Naive thymus-derived CD8-positive, alpha-beta T cell (primary cell): ENCODE data around the gene PRKCB. TPM values are rescaled to one million over a fixed set of nuclear protein-coding genes. Genes with fewer than 3 reads are reported as not detected.

Experiments used
- ATAC-seq, 2 donors: fragments of 150-1000 bp; cut with Tn5 transposase in 1 of 2; sonication (Bioruptor Pico), chemical (Tn5 transposase) in 1 of 2; 1 replicate in 1 of 2; 2 replicates in 1 of 2; pipeline ENCODE4 v1.10.0; 2021; ENCODE audit warnings: mild to moderate bottlenecking in 2 of 2, moderate library complexity in 2 of 2
- POLR2A ChIA-PET: fragments of 350-600 bp; sonication (Branson Sonifier 250); formaldehyde crosslinking; loops from one replicate; lab custom pipeline; 2021; ENCODE audit warnings: antibody characterized with exemption; lab: Charles Lee
- DNase-seq, 10 donors: peaks; one replicate each; pipeline versions ENCODE4 v3.0.0 to v3.0.0-alpha.2; 2020 to 2022
- H3K27ac Mint-ChIP-seq, 10 donors: one replicate each; pipeline ENCODE4 v1.8.0; 2020 to 2022; ENCODE audit warnings: mild to moderate bottlenecking in 10 of 10, mixed read lengths in 10 of 10, moderate library complexity in 4 of 10, inconsistent platforms in 1 of 10
- H3K27me3 Mint-ChIP-seq, 5 donors: one replicate each; pipeline ENCODE4 v1.8.0; 2021 to 2022; ENCODE audit warnings: mixed read lengths in 5 of 5
- H3K36me3 Mint-ChIP-seq, 3 donors: one replicate each; pipeline ENCODE4 v1.8.0; 2020 to 2022; ENCODE audit warnings: mixed read lengths in 3 of 3, mild to moderate bottlenecking in 2 of 3, inconsistent platforms in 1 of 3
- H3K4me1 Mint-ChIP-seq, 4 donors: one replicate each; pipeline ENCODE4 v1.8.0; 2021 to 2022; ENCODE audit warnings: mixed read lengths in 4 of 4
- H3K4me3 Mint-ChIP-seq, 10 donors: one replicate each; pipeline ENCODE4 v1.8.0; 2020 to 2022; ENCODE audit warnings: mild to moderate bottlenecking in 10 of 10, mixed read lengths in 10 of 10, moderate library complexity in 6 of 10, inconsistent platforms in 1 of 10
- H3K9me3 Mint-ChIP-seq, 9 donors: one replicate each; pipeline ENCODE4 v1.8.0; 2020 to 2022; ENCODE audit warnings: mixed read lengths in 9 of 9, mild to moderate bottlenecking in 3 of 9, inconsistent platforms in 1 of 9, moderate library complexity in 1 of 9
- polyA plus RNA-seq, 3 donors: library from polyadenylated mRNA; unstranded; fragments of 300-500 nt; fragmentation: Illumina TruSeq; gene quantifications; one replicate each; pipeline ENCODE4 v1.2.3, GENCODE V29; 2021
- total RNA-seq, 8 experiments: library from RNA in 2 of 8; stranded (reverse) in 2 of 8; gene quantifications; one replicate each; pipeline ENCODE4 v1.2.3 and lab custom pipeline; 2021 to 2026

Gene PRKCB
- total and polyA plus RNA-seq, 5 experiments from 2014 or later = 57.2 to 142 (median 123) TPM

DNA sequence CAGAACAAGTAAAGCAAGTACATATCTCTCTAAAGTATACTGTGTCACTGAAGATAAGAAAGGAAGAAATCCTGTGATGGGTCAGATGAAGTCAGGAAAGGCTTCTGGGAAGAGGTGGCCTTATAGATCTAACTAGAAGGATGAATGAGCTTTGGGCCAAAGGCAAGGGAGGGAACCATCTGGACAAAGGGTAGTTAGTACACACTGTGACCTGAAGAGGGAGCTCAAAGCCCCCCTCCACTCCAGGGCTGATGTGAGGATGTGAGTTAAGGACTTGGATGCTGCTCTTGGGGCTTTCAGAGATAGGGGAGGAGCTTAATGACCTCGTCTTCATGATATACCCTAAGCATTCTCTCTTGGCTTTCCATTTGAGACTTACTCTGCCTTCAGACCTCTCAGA lies 235.1 kb downstream of the PRKCB start:
- peak overlapping the region in 1 of 10 donors; percentile 24 for H3K4me3 Mint-ChIP-seq
- POLR2A ChIA-PET = interaction anchor here (0.6 kb wide), 1 partner anchor 9 kb away, joined by 5 read pairs; no protein-coding TSS in a partner anchor

DNA sequence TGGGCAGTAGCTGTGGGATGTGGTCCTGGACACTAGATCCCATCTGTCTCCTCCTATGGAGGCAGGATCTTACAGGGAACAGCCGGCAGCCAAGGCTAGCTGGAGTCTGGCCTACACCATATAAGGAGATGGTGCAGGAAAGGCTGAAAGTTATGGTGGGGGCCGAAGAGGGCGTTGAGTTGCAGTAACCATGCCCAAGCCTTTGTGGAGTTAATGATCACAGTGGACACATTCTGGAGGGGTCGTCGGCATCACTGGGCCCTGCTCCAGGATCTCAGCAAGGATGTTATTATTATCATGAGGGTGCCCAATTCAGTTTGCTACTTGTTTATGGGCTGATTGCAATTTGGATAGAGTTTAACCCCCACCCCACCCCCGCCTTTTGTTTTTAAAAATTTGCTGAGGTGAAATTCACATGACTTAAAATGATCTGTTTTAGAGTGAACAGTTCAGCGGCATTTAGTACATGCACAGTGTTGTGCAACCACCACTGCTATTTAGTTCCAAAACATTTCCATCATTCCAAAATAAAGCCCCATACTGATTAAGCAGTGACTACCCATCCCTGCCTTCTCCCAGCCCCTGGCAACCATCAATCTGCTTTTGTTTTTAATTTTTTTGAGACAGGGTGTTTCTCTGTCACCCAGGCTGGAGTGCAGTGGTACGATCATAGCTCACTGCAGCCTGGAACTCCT lies 236.0 kb downstream of the PRKCB start:
- H3K27me3 Mint-ChIP-seq = no peaks in the 10 kb centered on the region
- H3K4me1 Mint-ChIP-seq = peaks cover 22 to 61% (median 39%) of the 10 kb centered on the region in 4 donors
- POLR2A ChIA-PET = no interaction called here
- ATAC-seq = no peak
- no peak for DNase-seq
- no peaks in the 10 kb centered on the region for H3K9me3 Mint-ChIP-seq
- no peak overlapping the region for H3K4me3 Mint-ChIP-seq
- H3K36me3 Mint-ChIP-seq = peaks cover 0 to 22% (median 5%) of the 10 kb centered on the region in 3 donors
- H3K27ac Mint-ChIP-seq = peak overlapping the region in 4 of 10 donors; percentile 63 to 90 (median 78)

More for the DNA sequence above, 235.1 kb downstream of the PRKCB start:
- ATAC-seq (peak; percentile 42), DNase-seq (peak in 3 of 10 donors; percentile 9 to 16 (median 12))
- Mint-ChIP-seq H3K9me3 (no peaks in the 10 kb centered on the region), H3K36me3 (peaks cover 0 to 19% (median 3%) of the 10 kb centered on the region in 3 donors), H3K27ac (peak overlapping the region in 6 of 10 donors; percentile 2 to 47 (median 10)), H3K27me3 (no peaks in the 10 kb centered on the region), H3K4me1 (peaks cover 16 to 52% (median 37%) of the 10 kb centered on the region in 4 donors)

DNA sequence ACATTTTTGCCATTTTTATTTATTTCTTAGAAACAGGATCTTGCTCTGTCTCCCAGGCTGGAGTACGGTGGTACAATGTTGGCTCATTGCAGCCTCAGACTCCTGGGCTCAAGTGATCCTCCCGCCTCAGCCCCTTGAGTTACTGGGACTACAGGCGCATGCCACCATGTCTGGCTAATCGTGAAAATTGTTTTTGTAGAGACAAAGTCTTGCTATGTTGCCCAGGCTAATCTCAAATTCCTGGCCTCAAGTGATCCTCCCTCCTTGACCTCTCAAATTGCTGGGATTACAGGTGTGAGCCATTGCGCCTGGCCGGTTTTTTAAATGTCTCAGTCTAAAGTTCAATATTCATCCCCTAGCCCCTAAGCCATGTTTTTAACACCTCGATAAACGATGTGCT lies 237.5 kb downstream of the PRKCB start:
- no peak overlapping the region for H3K4me3 Mint-ChIP-seq
- no peaks in the 10 kb centered on the region for H3K27me3 Mint-ChIP-seq
- H3K9me3 Mint-ChIP-seq = no peaks in the 10 kb centered on the region
- no peak for ATAC-seq
- H3K27ac Mint-ChIP-seq = peak overlapping the region in 4 of 10 donors; percentile 10 to 90 (median 22)
- peaks cover 23 to 62% (median 41%) of the 10 kb centered on the region in 4 donors for H3K4me1 Mint-ChIP-seq
- H3K36me3 Mint-ChIP-seq = peaks cover 0 to 27% (median 8%) of the 10 kb centered on the region in 3 donors
- POLR2A ChIA-PET = no interaction called here
- no peak for DNase-seq

DNA sequence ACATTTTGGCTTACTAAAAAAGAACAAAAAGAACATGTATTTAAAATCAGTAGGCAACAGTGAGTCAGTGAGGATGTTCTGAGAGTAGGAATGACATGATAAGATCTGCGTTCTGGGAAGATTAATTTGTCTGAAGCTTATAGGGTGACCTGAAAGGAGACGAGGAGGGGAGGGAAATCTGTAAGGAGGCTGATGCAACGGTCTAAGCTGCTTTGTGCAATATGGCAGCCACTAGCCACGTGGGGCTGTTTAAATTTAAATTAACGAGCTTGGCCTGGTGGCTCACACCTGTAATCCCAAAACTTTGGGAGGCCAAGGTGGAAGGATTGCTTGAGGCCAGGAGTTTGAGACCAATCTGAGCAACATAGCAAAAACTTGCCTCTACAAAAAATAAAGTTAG lies 238.8 kb downstream of the PRKCB start:
- no peaks in the 10 kb centered on the region for H3K9me3 Mint-ChIP-seq
- peaks cover 25 to 62% (median 40%) of the 10 kb centered on the region in 4 donors for H3K4me1 Mint-ChIP-seq
- DNase-seq (no peak), ATAC-seq (no peak)
- H3K27ac Mint-ChIP-seq = peak overlapping the region in 2 of 10 donors; percentile 30 to 44
- H3K4me3 Mint-ChIP-seq = no peak overlapping the region
- POLR2A ChIA-PET = no interaction called here
- no peaks in the 10 kb centered on the region for H3K27me3 Mint-ChIP-seq
- peaks cover 0 to 32% (median 8%) of the 10 kb centered on the region in 3 donors for H3K36me3 Mint-ChIP-seq

DNA sequence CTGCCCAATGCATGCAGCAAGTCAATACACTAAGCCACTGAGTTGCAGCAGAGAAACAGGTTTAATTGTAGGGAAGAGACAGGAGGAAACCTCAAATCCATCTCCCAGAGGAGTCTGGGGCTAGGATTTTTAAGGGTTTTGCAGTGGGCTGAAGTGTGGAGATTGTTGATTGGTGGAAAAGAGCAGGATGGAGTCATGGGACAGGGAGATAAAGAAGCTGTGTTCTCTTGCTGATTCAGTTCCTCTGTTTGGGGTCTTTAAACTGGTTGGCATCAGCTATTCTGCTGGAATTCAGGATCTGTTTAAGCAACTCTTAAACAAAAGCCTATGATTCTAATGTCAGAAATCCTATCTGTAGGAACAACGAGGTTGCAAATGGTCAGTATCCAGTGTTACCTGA lies 239.5 kb downstream of the PRKCB start:
- peaks cover 25 to 62% (median 39%) of the 10 kb centered on the region in 4 donors for H3K4me1 Mint-ChIP-seq
- peak overlapping the region in 4 of 10 donors; percentile 12 to 68 (median 44) for H3K27ac Mint-ChIP-seq
- POLR2A ChIA-PET = no interaction called here
- H3K4me3 Mint-ChIP-seq = no peak overlapping the region
- H3K27me3 Mint-ChIP-seq = no peaks in the 10 kb centered on the region
- DNase-seq (no peak), ATAC-seq (no peak)
- H3K36me3 Mint-ChIP-seq = peaks cover 0 to 35% (median 8%) of the 10 kb centered on the region in 3 donors
- H3K9me3 Mint-ChIP-seq = no peaks in the 10 kb centered on the region

DNA sequence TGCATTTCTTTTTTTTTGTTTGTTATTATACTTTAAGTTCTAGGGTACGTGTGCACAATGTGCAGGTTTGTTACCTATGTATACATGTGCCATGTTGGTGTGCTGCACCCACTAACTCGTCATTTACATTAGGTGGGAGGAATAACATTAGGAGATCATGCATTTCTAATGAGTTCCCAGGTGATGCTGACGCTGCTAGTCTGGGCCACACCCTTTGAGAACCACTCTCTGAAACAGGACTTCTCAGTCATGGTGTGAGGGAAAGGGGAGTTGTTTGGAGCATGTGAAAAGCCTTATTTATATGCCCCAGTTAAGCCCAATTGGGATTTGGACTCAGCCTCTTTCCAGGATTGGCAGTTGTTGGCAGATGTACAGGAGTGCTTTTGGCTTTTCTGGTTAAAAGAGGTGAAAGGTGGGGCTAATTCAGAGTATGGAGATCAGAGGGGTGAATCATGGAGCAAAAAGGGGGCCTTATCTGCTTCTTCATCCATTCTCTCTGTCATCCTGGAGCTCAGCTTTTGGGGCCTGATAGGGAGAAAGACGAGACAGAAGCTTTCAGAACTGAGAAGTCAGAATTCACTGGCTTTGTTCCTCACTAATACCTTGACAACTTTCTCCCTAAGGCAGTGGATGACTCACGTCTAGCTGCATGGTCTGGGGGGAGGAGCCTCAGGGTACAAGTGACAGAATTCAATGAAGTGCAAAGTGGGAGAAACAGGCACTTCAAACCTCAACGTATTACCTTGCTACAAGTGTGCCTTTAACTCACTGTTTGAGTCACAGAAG lies 240.3 kb downstream of the PRKCB start:
- no peak for DNase-seq
- POLR2A ChIA-PET = no interaction called here

DNA sequence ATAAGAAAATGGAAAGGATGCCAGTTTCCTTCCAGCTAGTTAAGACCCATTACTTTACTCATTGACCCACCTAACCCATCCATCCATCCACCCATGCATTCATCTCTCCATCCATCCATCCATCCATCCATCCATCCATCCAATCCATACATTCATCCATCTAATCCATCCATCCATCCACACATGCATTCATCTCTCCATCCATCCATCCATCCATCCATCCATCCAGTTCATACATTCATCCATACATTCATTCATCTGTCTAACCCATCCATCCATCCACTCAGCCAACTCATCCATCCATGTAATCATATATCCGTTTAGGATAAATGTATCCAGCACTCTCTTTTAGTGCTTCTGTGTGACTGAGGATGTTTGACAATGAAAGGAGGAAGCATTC lies 241.5 kb downstream of the PRKCB start:
- H3K4me1 Mint-ChIP-seq = peaks cover 19 to 45% (median 28%) of the 10 kb centered on the region in 4 donors
- H3K36me3 Mint-ChIP-seq = peaks cover 0 to 41% (median 8%) of the 10 kb centered on the region in 3 donors
- no peaks in the 10 kb centered on the region for H3K9me3 Mint-ChIP-seq
- peak overlapping the region in 3 of 10 donors; percentile 5 to 15 (median 8) for H3K27ac Mint-ChIP-seq
- no peak for DNase-seq
- H3K27me3 Mint-ChIP-seq = no peaks in the 10 kb centered on the region
- no peak overlapping the region for H3K4me3 Mint-ChIP-seq
- no peak for ATAC-seq
- POLR2A ChIA-PET = no interaction called here

More for the DNA sequence above, 240.3 kb downstream of the PRKCB start:
- Mint-ChIP-seq H3K36me3 (peaks cover 0 to 37% (median 8%) of the 10 kb centered on the region in 3 donors), H3K9me3 (no peaks in the 10 kb centered on the region), H3K4me1 (peaks cover 19 to 55% (median 32%) of the 10 kb centered on the region in 4 donors), H3K27ac (peak overlapping the region in 3 of 10 donors; percentile 20 to 63 (median 43)), H3K27me3 (no peaks in the 10 kb centered on the region), H3K4me3 (no peak overlapping the region)
- ATAC-seq = no peak

DNA sequence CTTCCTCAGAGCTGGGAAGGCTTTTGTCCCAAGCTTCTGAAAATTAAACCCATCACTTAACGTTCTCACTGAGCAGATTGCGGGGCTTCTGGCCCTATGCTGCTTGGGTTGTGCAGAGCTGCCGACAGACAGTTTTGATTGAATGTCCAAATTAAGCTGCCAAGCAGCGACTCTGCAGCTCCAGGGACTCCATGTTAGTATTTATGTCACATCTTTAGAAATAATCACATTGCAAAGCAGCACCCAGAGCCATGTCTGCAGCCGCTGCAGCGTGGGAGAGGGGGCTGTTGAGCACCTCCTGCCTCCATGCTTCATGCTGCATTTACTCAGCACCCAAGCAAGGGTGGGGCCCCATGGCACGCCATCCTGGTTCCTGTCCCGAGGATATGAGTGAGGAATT lies 242.2 kb downstream of the PRKCB start:
- Mint-ChIP-seq H3K9me3 (no peaks in the 10 kb centered on the region), H3K4me3 (no peak overlapping the region), H3K36me3 (peaks cover 0 to 36% (median 8%) of the 10 kb centered on the region in 3 donors), H3K27me3 (no peaks in the 10 kb centered on the region), H3K4me1 (peaks cover 16 to 39% (median 23%) of the 10 kb centered on the region in 4 donors), H3K27ac (no peak overlapping the region)
- DNase-seq (no peak), ATAC-seq (no peak)
- POLR2A ChIA-PET = no interaction called here

DNA sequence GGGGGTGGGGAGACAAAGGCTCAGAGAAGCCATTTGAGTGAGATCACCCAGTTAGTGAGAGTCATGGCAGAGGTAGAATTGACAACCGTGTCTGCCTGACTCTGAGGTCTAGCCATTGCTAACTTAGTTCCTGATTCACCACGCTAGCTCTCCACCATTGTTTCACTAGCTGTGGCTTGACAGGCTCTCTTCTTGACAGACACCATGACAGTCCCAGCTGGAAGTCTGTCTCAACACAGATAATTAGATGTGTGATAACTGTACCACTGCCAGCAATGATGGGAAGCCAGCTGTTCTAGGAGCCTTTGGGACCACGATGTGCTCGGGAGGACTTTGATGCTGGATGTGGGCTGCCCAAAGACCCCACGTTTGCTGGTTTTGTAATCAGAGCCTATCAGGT lies 249.9 kb downstream of the PRKCB start:
- ATAC-seq = no peak
- peak overlapping the region in 3 of 10 donors; percentile 35 to 71 (median 42) for H3K27ac Mint-ChIP-seq
- POLR2A ChIA-PET = no interaction called here
- no peak for DNase-seq
- H3K4me3 Mint-ChIP-seq = no peak overlapping the region
- peaks cover 0 to 20% (median 9%) of the 10 kb centered on the region in 9 donors for H3K9me3 Mint-ChIP-seq
- H3K36me3 Mint-ChIP-seq = peaks cover 18 to 44% (median 40%) of the 10 kb centered on the region in 3 donors
- peaks cover 0 to 13% (median 8%) of the 10 kb centered on the region in 4 donors for H3K4me1 Mint-ChIP-seq
- H3K27me3 Mint-ChIP-seq = no peaks in the 10 kb centered on the region

DNA sequence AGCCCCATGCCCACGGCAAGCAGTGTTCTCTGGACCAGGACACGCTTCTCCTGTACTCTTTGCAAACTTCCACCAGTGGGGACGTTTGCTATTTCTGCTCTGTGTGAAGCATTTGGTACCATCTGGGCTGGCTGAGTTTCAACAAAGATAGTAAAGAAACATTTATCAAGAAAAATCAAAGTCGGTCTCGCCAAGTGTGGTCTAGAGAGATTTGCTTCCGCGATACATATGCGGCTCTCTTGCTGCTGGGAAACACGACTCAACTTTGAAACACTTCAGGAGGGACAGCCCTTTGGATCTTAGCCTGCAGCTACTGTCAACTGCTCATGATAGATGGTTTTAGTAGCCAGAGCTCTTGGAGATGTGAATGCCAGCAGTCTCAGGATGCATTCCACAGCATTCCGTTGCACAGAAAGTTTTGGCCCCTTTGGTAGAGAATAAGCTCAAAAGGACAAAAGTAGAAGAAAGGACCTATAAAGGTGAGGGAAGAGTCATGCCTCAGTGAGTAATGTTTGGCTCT lies 252.2 kb downstream of the PRKCB start:
- DNase-seq = no peak
- POLR2A ChIA-PET = no interaction called here
- Mint-ChIP-seq H3K27me3 (no peaks in the 10 kb centered on the region), H3K4me1 (peaks cover 13 to 30% (median 21%) of the 10 kb centered on the region in 4 donors), H3K9me3 (peaks cover 0 to 35% (median 18%) of the 10 kb centered on the region in 9 donors), H3K4me3 (no peak overlapping the region), H3K36me3 (peaks cover 30 to 61% (median 60%) of the 10 kb centered on the region in 3 donors), H3K27ac (no peak overlapping the region)
- no peak for ATAC-seq

DNA sequence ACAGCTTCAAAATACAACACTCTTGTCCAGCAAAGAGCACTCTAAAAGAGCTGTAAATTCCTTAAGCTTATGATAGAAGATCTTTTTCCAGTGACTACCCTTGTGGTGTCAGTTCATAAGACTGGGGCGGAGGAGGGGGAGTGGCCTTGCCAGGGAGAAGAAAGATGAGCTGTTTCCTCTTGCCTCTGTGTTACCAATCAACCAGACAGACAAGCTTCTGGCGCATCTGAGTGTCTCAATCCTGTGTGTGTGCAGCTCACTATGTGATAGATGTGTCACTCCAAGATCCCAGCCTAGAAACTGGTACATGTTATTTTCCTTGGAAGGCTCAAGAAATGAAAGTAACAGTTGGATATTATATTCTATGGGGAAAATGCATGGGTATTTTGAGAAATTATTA lies 253.0 kb downstream of the PRKCB start:
- POLR2A ChIA-PET = no interaction called here
- Mint-ChIP-seq H3K4me1 (peaks cover 14 to 33% (median 23%) of the 10 kb centered on the region in 4 donors), H3K27me3 (no peaks in the 10 kb centered on the region)

DNA sequence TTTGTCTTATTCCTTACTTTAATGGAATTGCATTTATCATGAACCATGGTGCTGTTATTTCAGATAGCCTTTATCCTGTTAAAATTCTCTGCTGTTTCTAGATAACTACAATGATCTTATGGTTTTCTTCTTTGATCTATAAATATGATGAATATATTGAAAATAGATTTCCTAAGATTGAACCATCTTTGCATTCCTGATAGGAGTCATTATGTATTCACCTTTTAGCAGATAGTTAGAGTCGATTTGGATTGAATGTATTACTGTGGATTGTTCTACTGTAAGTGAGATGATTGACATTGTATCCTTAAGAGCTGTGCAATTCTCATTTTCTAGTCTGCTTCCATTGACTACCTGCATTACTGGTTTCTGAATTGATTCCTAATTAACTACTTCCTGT lies 255.3 kb downstream of the PRKCB start:
- no peaks in the 10 kb centered on the region for H3K27me3 Mint-ChIP-seq
- H3K27ac Mint-ChIP-seq = no peak overlapping the region
- POLR2A ChIA-PET = no interaction called here
- peaks cover 30 to 85% (median 75%) of the 10 kb centered on the region in 3 donors for H3K36me3 Mint-ChIP-seq
- H3K9me3 Mint-ChIP-seq = peaks cover 0 to 35% (median 18%) of the 10 kb centered on the region in 9 donors
- DNase-seq (no peak), ATAC-seq (no peak)
- no peak overlapping the region for H3K4me3 Mint-ChIP-seq
- peaks cover 11 to 27% (median 22%) of the 10 kb centered on the region in 4 donors for H3K4me1 Mint-ChIP-seq

More for the DNA sequence above, 253.0 kb downstream of the PRKCB start:
- H3K27ac Mint-ChIP-seq = peak overlapping the region in 3 of 10 donors; percentile 13 to 36 (median 13)
- peaks cover 0 to 35% (median 18%) of the 10 kb centered on the region in 9 donors for H3K9me3 Mint-ChIP-seq
- H3K4me3 Mint-ChIP-seq = no peak overlapping the region
- DNase-seq (no peak), ATAC-seq (no peak)
- H3K36me3 Mint-ChIP-seq = peaks cover 30 to 68% (median 66%) of the 10 kb centered on the region in 3 donors
